ENCODE measurements around the gene NR4A1. TPM values are rescaled to one million over a fixed set of nuclear protein-coding genes. Genes with fewer than 3 reads are reported as not detected.
A peak's percentile ranks its signal among the peaks of the same experiment; 100 is the strongest.

The NR4A1 gene
- total and polyA plus RNA-seq, 2 of the 13 experiments (the other 11 are each of a cell fraction or from before 2014, with no cell fraction given), result 5.7 to 15.2 TPM

DNA sequence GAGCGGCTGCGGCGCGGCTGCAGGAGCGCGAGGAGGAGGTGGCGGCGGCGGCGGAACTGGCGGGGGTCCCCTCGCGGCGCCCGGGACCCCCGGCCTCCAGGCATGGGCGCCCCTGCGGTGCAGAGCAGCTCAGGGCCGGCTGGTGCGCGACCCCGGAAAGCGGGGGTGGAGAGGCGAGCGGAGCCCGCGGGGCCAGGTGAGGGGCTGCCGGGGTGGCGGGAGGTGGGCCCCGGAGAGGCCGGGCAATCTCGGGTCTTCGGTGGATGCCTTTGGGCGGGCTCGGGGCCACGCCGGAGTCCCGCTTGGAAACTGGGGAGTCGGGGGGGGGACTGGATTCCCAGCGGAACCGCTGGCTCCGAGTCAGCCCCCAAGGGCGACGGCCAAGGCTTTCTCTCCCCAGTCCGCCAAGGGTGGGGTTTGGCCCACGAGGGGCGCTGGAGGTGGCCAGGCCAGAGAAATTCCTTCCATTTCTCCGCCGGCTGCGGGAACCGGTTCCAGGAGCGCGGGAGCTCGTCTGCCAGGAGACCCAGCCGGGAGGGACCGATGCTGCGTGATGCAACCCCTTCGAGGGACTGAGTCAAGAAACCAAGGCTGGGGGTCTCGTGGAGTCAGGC, 13.9 kb upstream of the NR4A1 start (continued):
- TF ChIP-seq, protein P1, sequence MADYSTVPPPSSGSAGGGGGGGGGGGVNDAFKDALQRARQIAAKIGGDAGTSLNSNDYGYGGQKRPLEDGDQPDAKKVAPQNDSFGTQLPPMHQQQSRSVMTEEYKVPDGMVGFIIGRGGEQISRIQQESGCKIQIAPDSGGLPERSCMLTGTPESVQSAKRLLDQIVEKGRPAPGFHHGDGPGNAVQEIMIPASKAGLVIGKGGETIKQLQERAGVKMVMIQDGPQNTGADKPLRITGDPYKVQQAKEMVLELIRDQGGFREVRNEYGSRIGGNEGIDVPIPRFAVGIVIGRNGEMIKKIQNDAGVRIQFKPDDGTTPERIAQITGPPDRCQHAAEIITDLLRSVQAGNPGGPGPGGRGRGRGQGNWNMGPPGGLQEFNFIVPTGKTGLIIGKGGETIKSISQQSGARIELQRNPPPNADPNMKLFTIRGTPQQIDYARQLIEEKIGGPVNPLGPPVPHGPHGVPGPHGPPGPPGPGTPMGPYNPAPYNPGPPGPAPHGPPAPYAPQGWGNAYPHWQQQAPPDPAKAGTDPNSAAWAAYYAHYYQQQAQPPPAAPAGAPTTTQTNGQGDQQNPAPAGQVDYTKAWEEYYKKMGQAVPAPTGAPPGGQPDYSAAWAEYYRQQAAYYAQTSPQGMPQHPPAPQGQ (CRISPR knock-in tag; IDR thresholded peaks at IDR 0.05; ENCODE audit: borderline replicate concordance), result no peak
- TF ChIP-seq, protein P2, sequence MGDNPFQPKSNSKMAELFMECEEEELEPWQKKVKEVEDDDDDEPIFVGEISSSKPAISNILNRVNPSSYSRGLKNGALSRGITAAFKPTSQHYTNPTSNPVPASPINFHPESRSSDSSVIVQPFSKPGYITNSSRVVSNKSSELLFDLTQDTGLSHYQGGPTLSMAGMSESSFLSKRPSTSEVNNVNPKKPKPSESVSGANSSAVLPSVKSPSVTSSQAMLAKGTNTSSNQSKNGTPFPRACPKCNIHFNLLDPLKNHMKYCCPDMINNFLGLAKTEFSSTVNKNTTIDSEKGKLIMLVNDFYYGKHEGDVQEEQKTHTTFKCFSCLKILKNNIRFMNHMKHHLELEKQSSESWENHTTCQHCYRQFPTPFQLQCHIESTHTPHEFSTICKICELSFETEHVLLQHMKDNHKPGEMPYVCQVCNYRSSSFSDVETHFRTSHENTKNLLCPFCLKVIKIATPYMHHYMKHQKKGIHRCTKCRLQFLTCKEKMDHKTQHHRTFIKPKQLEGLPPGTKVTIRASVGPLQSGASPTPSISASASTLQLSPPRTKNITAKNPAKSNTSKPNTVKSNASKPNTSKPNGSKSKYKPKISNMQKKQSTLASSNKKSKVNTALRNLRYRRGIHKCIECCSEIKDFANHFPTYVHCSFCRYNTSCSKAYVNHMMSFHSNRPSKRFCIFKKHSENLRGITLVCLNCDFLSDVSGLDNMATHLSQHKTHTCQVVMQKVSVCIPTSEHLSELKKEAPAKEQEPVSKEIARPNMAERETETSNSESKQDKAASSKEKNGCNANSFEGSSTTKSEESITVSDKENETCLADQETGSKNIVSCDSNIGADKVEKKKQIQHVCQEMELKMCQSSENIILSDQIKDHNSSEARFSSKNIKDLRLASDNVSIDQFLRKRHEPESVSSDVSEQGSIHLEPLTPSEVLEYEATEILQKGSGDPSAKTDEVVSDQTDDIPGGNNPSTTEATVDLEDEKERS (CRISPR knock-in tag; IDR thresholded peaks at IDR 0.05), result no peak
- TF ChIP-seq HIVEP1 (CRISPR knock-in tag; IDR thresholded peaks at IDR 0.05) (0 out of 2 replicates have a peak, but pooled peaks have one; percentile 44), ELF3 (CRISPR knock-in tag; IDR thresholded peaks at IDR 0.05) (no peak), ZNF530 (CRISPR knock-in tag; IDR thresholded peaks at IDR 0.05; ENCODE audit: low read depth) (no peak), ZFY (CRISPR knock-in tag; IDR thresholded peaks at IDR 0.05) (0 out of 2 replicates have a peak, but pooled peaks have one; percentile 5), SAP130 (CRISPR knock-in tag; IDR thresholded peaks at IDR 0.05; ENCODE audit: low read depth) (0 out of 2 replicates have a peak, but pooled peaks have one; percentile 30), ARNTL (CRISPR knock-in tag; IDR thresholded peaks at IDR 0.05) (no peak), ZBTB7B (CRISPR knock-in tag; IDR thresholded peaks at IDR 0.05) (0 out of 2 replicates have a peak, but pooled peaks have one; percentile 37), ZNF614 (CRISPR knock-in tag; IDR thresholded peaks at IDR 0.05; ENCODE audit: borderline replicate concordance) (0 out of 2 replicates have a peak, but pooled peaks have one; percentile 30), NFE2 (CRISPR knock-in tag; IDR thresholded peaks at IDR 0.05) (no peak), HNRNPL (IDR thresholded peaks at IDR 0.05; ENCODE audit: low read depth, low read length) (no peak), ZMYM4 (CRISPR knock-in tag; IDR thresholded peaks at IDR 0.05) (no peak)
- TF ChIP-seq, protein P3, sequence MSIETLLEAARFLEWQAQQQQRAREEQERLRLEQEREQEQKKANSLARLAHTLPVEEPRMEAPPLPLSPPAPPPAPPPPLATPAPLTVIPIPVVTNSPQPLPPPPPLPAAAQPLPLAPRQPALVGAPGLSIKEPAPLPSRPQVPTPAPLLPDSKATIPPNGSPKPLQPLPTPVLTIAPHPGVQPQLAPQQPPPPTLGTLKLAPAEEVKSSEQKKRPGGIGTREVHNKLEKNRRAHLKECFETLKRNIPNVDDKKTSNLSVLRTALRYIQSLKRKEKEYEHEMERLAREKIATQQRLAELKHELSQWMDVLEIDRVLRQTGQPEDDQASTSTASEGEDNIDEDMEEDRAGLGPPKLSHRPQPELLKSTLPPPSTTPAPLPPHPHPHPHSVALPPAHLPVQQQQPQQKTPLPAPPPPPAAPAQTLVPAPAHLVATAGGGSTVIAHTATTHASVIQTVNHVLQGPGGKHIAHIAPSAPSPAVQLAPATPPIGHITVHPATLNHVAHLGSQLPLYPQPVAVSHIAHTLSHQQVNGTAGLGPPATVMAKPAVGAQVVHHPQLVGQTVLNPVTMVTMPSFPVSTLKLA (IDR thresholded peaks at IDR 0.05), result no peak
- TF ChIP-seq, protein P4, sequence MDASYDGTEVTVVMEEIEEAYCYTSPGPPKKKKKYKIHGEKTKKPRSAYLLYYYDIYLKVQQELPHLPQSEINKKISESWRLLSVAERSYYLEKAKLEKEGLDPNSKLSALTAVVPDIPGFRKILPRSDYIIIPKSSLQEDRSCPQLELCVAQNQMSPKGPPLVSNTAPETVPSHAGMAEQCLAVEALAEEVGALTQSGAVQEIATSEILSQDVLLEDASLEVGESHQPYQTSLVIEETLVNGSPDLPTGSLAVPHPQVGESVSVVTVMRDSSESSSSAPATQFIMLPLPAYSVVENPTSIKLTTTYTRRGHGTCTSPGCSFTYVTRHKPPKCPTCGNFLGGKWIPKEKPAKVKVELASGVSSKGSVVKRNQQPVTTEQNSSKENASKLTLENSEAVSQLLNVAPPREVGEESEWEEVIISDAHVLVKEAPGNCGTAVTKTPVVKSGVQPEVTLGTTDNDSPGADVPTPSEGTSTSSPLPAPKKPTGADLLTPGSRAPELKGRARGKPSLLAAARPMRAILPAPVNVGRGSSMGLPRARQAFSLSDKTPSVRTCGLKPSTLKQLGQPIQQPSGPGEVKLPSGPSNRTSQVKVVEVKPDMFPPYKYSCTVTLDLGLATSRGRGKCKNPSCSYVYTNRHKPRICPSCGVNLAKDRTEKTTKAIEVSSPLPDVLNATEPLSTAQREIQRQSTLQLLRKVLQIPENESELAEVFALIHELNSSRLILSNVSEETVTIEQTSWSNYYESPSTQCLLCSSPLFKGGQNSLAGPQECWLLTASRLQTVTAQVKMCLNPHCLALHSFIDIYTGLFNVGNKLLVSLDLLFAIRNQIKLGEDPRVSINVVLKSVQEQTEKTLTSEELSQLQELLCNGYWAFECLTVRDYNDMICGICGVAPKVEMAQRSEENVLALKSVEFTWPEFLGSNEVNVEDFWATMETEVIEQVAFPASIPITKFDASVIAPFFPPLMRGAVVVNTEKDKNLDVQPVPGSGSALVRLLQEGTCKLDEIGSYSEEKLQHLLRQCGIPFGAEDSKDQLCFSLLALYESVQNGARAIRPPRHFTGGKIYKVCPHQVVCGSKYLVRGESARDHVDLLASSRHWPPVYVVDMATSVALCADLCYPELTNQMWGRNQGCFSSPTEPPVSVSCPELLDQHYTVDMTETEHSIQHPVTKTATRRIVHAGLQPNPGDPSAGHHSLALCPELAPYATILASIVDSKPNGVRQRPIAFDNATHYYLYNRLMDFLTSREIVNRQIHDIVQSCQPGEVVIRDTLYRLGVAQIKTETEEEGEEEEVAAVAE (CRISPR knock-in tag; IDR thresholded peaks at IDR 0.05; ENCODE audit: borderline replicate concordance), result no peak
- TF ChIP-seq, protein P5, sequence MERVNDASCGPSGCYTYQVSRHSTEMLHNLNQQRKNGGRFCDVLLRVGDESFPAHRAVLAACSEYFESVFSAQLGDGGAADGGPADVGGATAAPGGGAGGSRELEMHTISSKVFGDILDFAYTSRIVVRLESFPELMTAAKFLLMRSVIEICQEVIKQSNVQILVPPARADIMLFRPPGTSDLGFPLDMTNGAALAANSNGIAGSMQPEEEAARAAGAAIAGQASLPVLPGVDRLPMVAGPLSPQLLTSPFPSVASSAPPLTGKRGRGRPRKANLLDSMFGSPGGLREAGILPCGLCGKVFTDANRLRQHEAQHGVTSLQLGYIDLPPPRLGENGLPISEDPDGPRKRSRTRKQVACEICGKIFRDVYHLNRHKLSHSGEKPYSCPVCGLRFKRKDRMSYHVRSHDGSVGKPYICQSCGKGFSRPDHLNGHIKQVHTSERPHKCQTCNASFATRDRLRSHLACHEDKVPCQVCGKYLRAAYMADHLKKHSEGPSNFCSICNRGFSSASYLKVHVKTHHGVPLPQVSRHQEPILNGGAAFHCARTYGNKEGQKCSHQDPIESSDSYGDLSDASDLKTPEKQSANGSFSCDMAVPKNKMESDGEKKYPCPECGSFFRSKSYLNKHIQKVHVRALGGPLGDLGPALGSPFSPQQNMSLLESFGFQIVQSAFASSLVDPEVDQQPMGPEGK (CRISPR knock-in tag; IDR thresholded peaks at IDR 0.05), result peak; percentile 51

Measured in HepG2 (cell line).